HG03064 (cell line): ENCODE results near the gene HES4.

Source experiments
- ATAC-seq: cut with Tn5 transposase; IDR thresholded peaks from one replicate; pipeline ENCODE4 v1.9.1; 2021; ENCODE audit warnings: low read depth; ENCODE audit not compliant: unreplicated experiment

Gene HES4

DNA sequence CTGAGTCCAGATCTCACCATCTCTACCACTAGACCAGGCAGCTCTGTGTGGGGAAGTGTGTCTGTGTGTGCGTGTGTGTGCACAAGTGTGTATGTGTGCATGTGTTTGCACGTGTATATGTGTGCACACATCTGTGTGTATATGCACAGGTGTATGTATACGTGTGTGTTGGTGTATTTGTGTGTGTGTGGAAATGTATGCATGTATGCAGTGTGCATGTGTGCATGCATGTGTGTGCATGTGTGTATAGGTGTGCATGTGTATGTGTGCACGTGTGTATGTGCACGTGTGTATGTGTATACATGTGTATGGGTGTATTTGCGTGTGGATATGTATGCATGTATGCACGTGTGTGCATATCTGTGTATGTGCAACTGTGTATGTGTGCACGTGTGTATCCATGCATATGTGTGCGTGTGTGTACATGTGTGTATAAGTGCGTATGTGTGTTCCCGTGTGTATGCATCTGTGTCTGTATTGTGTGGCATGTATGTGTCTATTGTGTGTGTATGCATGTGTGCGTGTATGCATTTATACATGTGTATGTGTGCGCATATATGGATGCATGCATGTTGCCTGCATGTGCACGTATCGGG lies 30.5 kb downstream of the HES4 start:
- ATAC-seq, result no peak

GRCh38 chr1:967466-968343 lies 32.2 kb downstream of the HES4 start:
- no peak for ATAC-seq

DNA sequence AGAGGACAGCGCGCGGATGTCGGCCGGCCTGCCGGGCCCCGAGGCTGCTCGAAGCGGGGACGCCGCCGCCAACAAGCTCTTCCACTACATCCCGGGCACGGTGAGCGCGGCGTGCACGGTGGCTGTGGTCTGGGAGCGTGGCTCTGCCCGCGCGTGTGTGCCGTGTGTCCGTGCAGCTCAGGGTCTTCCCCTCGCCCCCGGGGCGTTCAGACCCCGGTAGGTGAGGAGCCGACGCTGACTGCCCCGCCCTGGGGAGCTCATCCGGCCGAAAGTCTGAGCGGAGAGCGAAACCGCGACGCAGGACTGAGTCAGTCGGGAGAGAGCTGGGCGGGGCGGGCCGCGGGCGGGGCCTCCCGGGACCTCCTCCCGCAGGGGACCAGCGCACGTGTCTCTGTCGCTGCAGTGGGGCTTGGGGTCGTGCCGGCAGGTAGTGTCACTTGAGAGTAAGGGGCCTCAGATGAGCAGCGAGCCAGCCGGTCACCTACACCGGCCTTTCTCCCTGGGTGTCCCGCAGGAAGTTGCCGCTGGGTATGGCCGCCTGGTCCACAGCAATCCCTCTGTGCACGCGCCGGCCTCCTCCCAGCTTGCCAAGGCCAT lies 33.1 kb downstream of the HES4 start:
- ATAC-seq, result peak; percentile 60

GRCh38 chr1:966135-966703 lies 33.7 kb downstream of the HES4 start, which contains the start of gene PLEKHN1:
TSS of gene PLEKHN1 (plus strand) at chr1:966482. CDS start at chr1:966532, 50 bp downstream.
- peak; percentile 16 for ATAC-seq

DNA sequence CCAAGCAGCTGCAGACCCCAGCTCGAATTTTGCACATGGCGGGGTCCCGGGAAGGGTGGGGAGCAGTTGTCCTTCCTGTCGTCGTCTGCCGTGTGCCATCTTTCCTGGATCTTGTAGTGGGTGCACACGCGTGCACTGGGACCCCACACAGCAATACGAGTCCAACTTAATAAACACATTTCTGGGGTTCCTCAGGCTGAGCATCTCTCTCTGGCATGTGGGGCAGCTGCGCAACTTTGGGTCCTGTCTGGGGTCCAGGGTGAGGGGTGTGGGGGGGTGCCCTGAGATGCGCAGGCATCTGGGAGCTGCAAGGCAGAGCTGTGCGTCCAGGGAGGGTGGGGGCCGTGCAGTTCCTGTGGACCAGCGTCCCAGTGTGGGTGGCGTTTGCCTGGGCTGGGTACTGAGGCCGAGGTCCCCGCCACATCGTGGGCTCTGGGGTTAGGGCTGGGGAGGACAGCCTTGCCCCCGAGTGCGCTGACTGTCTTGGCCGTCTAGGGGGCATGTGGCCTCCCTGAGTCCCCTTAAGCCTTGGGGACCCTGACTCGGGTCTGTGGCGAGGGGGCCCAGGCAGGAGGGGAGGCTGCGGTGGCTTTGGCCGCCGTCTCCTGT lies 34.3 kb downstream of the HES4 start:
- no peak for ATAC-seq

- no peak for ATAC-seq
Measured at GRCh38 chr1:964691-965525, 35.0 kb downstream of the HES4 start.

- ATAC-seq, result no peak
Measured at GRCh38 chr1:963746-964525, 36.0 kb downstream of the HES4 start.

GRCh38 chr1:963301-963651 lies 36.6 kb downstream of the HES4 start:
- ATAC-seq, result no peak

DNA sequence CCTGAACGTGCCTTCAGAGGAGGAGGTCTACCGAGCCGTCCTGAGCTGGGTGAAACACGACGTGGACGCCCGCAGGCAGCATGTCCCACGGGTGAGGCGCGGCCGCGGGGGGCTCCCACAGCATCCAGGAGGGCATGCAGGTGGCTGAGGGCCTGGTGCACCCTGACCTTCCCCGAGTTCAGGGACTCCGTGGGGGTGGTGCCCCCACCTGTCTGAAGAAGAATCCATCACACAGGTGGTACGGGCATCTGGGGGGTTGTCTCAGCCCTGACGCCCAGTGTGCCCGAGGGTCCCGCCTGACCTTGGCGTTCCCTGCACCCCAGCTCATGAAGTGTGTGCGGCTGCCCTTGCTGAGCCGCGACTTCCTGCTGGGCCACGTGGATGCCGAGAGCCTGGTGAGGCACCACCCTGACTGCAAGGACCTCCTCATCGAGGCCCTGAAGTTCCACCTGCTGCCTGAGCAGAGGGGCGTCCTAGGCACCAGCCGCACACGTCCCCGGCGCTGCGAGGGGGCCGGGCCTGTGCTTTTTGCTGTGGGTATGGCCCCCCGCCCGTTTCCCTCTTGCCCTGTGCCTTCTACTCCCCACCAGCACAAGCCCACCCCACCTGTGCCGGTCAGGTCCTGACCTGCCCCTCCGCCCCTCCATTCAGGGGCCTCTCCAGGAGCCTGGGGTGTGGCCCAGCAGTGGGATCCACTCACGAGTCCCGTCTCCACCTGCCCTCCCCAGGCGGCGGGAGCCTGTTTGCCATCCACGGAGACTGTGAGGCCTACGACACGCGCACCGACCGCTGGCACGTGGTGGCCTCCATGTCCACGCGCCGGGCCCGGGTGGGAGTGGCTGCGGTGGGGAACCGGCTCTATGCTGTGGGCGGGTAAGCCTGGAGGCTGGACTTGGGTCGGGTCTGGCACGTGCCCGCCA lies 37.3 kb downstream of the HES4 start:
- ATAC-seq, result no peak

DNA sequence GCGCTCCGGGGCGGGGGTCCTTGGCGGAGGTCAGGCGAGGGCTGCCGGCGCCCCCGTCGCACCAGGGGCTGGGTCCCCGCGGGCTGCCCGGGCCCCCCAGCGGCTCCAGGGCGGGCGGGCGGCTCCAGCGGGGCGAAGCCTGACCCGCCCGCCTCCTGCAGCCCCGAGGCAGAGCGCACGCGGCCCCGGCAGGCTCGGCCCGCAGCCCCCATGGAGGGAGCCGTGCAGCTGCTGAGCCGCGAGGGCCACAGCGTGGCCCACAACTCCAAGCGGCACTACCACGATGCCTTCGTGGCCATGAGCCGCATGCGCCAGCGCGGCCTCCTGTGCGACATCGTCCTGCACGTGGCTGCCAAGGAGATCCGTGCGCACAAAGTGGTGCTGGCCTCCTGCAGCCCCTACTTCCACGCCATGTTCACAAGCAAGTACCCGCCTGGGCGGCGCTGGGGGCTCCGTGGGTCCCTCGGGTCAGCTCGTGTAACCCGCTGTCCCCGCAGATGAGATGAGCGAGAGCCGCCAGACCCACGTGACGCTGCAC lies 38.7 kb downstream of the HES4 start:
- no peak for ATAC-seq

GRCh38 chr1:960363-961131 lies 39.4 kb downstream of the HES4 start, which contains the start of gene KLHL17:
TSS of gene KLHL17 (plus strand) at chr1:960584. CDS start at chr1:960694, 110 bp downstream.
- peak; percentile 39 for ATAC-seq

- ATAC-seq, result no peak
Measured at GRCh38 chr1:959731-960362, 40.0 kb downstream of the HES4 start.

DNA sequence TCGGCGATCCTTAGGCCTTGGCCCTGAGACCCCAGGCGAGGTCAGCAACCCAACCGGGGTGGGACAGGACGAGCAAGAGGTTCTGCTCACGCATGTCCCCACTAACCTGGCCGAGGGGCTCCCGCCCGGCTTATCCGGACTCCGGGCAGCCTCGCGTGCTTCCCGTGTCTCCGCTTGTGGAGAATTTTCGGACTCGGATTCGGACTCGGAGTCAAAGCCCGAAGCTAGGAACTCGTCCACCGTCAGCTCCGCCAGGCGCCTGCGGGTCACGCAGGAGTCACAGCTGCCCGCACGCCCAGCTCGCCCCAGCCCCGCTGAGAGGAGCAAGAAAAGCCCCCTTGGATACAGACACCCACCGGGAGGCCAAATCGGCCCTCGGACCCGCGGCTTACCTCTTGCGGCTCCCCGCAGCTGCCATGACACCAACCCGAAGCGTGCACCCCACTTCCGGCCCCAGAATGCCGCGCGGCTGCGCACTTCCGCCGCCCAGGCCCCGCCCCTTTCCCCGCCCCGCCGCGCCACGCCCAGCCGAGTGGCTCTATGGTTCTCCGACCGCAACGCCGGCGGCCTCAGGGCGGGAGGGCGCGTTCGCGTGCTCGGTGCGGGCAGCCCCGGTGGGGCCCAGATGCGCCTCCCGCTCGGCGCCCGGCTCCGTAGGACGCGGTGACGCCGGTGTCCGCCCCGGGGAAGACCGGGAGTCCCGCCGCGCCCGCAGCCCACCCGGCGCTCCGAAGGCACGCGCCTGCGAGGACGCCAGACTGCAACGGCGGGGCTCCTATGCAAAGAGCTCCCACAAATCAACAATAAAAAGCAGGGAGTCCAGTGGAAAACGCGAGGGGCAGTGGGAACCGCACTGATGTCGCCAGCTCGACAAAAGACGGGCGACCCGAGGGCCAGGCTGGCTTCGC lies 40.8 kb downstream of the HES4 start, which contains the start of gene NOC2L:
Gene NOC2L (minus strand): TSS at position 434 of the 908 bp plus-strand sequence. CDS start 16 bp downstream, at position 418.
- peak; percentile 59 for ATAC-seq

DNA sequence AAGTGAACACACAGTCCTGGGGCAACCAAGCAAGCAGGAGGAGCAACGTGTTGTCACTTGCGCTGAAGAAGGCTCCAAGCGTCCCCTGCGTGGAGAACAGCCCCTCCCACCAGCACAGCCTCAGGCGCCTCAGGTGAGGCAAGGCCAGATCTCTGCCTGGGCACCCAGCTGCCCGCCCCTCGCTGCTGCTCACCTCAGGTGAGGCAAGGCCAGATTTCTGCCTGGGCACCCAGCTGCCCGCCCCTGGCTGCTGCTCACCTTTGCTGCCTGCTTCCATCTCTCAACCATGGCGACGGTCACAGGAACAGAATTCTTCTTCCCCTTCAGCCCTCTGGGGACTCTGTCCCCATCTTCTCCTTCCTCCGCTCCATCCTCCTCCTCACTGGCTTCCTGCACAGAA lies 43.3 kb downstream of the HES4 start:
- no peak for ATAC-seq

DNA sequence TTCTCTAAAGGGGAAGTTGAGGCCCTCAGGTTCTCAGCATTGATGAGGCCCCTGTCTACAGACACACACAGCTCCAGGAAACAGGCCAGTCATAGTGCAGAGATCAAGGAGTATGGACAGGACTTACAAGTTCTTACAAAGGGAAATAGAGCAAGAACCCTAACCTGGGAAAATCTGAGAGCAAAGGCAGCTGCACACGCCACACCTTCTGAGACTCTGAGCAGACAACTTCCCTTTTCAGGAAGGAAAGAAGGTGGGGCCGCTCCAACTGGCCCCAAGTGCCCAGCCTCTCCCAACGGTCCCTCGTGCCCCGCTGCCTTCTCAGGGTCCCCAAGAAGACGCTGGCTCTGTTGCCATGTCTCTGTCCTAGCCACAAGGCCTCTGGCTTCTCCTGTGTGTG lies 44.4 kb downstream of the HES4 start:
- no peak for ATAC-seq

- no peak for ATAC-seq
Measured at GRCh38 chr1:954927-955326, 45.0 kb downstream of the HES4 start.
